ENCODE data around the gene MTOR.

The MTOR gene

GRCh38 chr1:11285883-11286734 lies 23.8 kb upstream of the MTOR start:
- H3K27ac ChIP-seq (replicated peaks) = no peak overlapping the region

GRCh38 chr1:11284784-11285183 lies 22.4 kb upstream of the MTOR start:
- no peak for TF ChIP-seq REST (IDR thresholded peaks at IDR 0.05; ENCODE audit: insufficient replicate concordance, low read depth)
- TF ChIP-seq POLR2AphosphoS5 (IDR thresholded peaks at IDR 0.05; ENCODE audit: low read depth) = no peak
- TF ChIP-seq SPI1 (IDR thresholded peaks at IDR 0.05; ENCODE audit: borderline replicate concordance, low read depth) = no peak
- TF ChIP-seq CTCF (IDR thresholded peaks at IDR 0.05; ENCODE audit: insufficient read depth, low read length) = no peak
- no peak for TF ChIP-seq GABPA (IDR thresholded peaks at IDR 0.05; ENCODE audit: low read depth)
- no peaks in the 10 kb centered on the region for H3K27me3 ChIP-seq (ENCODE audit: insufficient read depth, poor library complexity, severe bottlenecking)
- no peak overlapping the region for H3K27ac ChIP-seq (replicated peaks)
- no peak for DNase-seq (ENCODE audit: low read depth in 1 of 2, low spot score in 1 of 2)
- no peak overlapping the region for H3K4me3 ChIP-seq (replicated peaks; ENCODE audit: insufficient read depth, low read length)

More at GRCh38 chr1:11285883-11286734, 23.8 kb upstream of the MTOR start:
- Histone ChIP-seq H3K27me3 (ENCODE audit: insufficient read depth, poor library complexity, severe bottlenecking) (no peaks in the 10 kb centered on the region), H3K4me3 (replicated peaks; ENCODE audit: insufficient read depth, low read length) (no peak overlapping the region)
- DNase-seq (ENCODE audit: low read depth in 1 of 2, low spot score in 1 of 2) = no peak
- TF ChIP-seq SPI1 (IDR thresholded peaks at IDR 0.05; ENCODE audit: borderline replicate concordance, low read depth) (no peak), POLR2AphosphoS5 (IDR thresholded peaks at IDR 0.05; ENCODE audit: low read depth) (no peak), GABPA (IDR thresholded peaks at IDR 0.05; ENCODE audit: low read depth) (no peak), REST (IDR thresholded peaks at IDR 0.05; ENCODE audit: insufficient replicate concordance, low read depth) (no peak), CTCF (IDR thresholded peaks at IDR 0.05; ENCODE audit: insufficient read depth, low read length) (no peak)

- no peak for TF ChIP-seq GABPA (IDR thresholded peaks at IDR 0.05; ENCODE audit: low read depth)
- no peak overlapping the region for H3K4me3 ChIP-seq (replicated peaks; ENCODE audit: insufficient read depth, low read length)
- H3K27ac ChIP-seq (replicated peaks) = no peak overlapping the region
- DNase-seq (ENCODE audit: low read depth in 1 of 2, low spot score in 1 of 2) = no peak
- no peaks in the 10 kb centered on the region for H3K27me3 ChIP-seq (ENCODE audit: insufficient read depth, poor library complexity, severe bottlenecking)
Measured at GRCh38 chr1:11283151-11283550, 20.8 kb upstream of the MTOR start.

- Histone ChIP-seq H3K4me3 (replicated peaks; ENCODE audit: insufficient read depth, low read length) (no peak overlapping the region), H3K27ac (replicated peaks) (no peak overlapping the region), H3K27me3 (ENCODE audit: insufficient read depth, poor library complexity, severe bottlenecking) (no peaks in the 10 kb centered on the region)
- no peak for DNase-seq (ENCODE audit: low read depth in 1 of 2, low spot score in 1 of 2)
- TF ChIP-seq SPI1 (IDR thresholded peaks at IDR 0.05; ENCODE audit: borderline replicate concordance, low read depth) (no peak), GABPA (IDR thresholded peaks at IDR 0.05; ENCODE audit: low read depth) (no peak), POLR2AphosphoS5 (IDR thresholded peaks at IDR 0.05; ENCODE audit: low read depth) (no peak), REST (IDR thresholded peaks at IDR 0.05; ENCODE audit: insufficient replicate concordance, low read depth) (no peak), CTCF (IDR thresholded peaks at IDR 0.05; ENCODE audit: insufficient read depth, low read length) (no peak)
Measured at GRCh38 chr1:11281518-11282331, 19.4 kb upstream of the MTOR start.
